WERI-Rb-1 (cell line): ENCODE data around the gene APBA2.

Source experiments
- DNase-seq: peaks from one replicate; pipeline ENCODE4 v3.0.0-alpha.2; 2020
- H3K27ac ChIP-seq: fragments of 250-450 bp; sonication (Bioruptor Pico); 2 replicates; pipeline ENCODE4 v1.5.1; 2020; ENCODE audit warnings: mild to moderate bottlenecking, moderate library complexity
- H3K27me3 ChIP-seq: fragments of 250-450 bp; sonication (Bioruptor Pico); 2 replicates; pipeline ENCODE4 v1.5.1; 2021; ENCODE audit warnings: mild to moderate bottlenecking, low read depth, moderate library complexity; ENCODE audit not compliant: insufficient read depth, severe bottlenecking
- H3K36me3 ChIP-seq: fragments of 250-450 bp; sonication (Bioruptor Pico); 2 replicates; pipeline ENCODE4 v1.5.1; 2020; ENCODE audit warnings: mild to moderate bottlenecking, moderate library complexity
- H3K4me3 ChIP-seq: 2 replicates; pipeline ENCODE4 v1.5.1; 2011; ENCODE audit warnings: low read depth, mild to moderate bottlenecking, control low read depth, low read length
- H3K9me3 ChIP-seq: fragments of 250-450 bp; sonication (Bioruptor Pico); 2 replicates; pipeline ENCODE4 v1.5.1; 2021; ENCODE audit warnings: mild to moderate bottlenecking, moderate library complexity; ENCODE audit not compliant: severe bottlenecking
- TF ChIP-seq, protein P1 (sequence below): IDR thresholded peaks from 2 replicates; pipeline ENCODE4 v1.5.1; 2011; ENCODE audit warnings: low read depth, mild to moderate bottlenecking, control low read depth, inconsistent platforms, low read length

APBA2 gene

DNA sequence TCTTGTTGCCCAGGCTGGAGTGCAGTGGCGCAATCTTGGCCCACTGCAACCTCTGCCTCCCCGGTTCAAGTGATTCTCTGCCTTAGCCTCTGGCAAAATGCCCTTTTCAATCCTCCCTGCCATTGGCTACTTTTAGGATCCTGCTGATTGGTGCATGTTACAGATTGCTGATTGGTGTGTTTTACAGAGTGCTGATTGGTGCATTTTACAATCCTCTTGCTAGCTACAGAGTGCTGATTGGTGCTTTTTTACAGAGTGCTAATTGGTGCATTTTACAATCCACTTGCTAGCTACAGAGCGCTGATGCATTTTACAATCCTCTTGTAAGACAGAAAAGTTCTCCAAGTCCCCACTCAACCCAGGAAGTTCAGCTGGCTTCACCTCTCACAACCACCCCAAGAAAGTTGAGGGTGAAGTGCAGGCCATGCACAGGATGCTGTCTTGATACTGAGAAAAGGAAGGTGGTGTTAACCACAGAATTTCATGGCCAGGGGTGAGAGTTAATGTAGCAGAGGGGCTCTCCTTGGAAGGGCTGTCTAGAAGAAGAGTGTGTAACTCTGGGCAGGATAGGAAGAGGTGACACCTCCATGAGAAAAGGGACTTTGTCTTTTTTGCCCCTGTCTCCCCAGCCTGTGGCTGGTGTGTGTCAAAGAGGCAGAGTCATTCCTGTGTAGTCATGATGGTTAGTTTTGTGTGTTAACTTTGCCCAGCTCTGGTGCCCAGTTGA, 145.9 kb downstream of the APBA2 start:
- H3K27ac ChIP-seq, result no peak overlapping the region
- TF ChIP-seq, protein P1, sequence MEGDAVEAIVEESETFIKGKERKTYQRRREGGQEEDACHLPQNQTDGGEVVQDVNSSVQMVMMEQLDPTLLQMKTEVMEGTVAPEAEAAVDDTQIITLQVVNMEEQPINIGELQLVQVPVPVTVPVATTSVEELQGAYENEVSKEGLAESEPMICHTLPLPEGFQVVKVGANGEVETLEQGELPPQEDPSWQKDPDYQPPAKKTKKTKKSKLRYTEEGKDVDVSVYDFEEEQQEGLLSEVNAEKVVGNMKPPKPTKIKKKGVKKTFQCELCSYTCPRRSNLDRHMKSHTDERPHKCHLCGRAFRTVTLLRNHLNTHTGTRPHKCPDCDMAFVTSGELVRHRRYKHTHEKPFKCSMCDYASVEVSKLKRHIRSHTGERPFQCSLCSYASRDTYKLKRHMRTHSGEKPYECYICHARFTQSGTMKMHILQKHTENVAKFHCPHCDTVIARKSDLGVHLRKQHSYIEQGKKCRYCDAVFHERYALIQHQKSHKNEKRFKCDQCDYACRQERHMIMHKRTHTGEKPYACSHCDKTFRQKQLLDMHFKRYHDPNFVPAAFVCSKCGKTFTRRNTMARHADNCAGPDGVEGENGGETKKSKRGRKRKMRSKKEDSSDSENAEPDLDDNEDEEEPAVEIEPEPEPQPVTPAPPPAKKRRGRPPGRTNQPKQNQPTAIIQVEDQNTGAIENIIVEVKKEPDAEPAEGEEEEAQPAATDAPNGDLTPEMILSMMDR, result no peak
- no peak overlapping the region for H3K4me3 ChIP-seq
- no peak for DNase-seq
- H3K9me3 ChIP-seq, result peaks cover 3% of the 10 kb centered on the region
- H3K36me3 ChIP-seq, result no peaks in the 10 kb centered on the region
- H3K27me3 ChIP-seq, result no peaks in the 10 kb centered on the region

DNA sequence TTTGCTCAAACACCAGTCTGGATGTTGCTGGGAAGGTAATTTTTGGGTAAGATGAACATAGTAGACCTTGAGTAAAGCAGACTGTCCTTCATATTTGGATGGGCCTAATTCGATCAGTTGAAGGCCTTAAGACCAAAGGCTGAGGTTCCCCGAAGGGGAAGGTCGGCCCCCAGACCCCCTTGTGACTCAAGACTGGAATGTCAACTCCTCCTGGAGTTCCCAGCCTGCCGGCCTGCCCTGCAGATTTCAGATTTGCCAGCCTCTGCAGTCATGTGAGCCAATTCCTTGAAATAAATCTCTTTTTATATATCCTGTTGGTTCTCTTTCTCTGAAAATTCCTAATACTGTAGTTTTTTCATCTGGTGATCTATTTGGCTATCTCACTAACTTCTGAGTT, 146.5 kb downstream of the APBA2 start:
- Histone ChIP-seq H3K4me3 (no peak overlapping the region), H3K27me3 (no peaks in the 10 kb centered on the region), H3K9me3 (peaks cover 3% of the 10 kb centered on the region), H3K36me3 (no peaks in the 10 kb centered on the region), H3K27ac (no peak overlapping the region)
- DNase-seq, result no peak
- TF ChIP-seq, protein P1, result no peak

DNA sequence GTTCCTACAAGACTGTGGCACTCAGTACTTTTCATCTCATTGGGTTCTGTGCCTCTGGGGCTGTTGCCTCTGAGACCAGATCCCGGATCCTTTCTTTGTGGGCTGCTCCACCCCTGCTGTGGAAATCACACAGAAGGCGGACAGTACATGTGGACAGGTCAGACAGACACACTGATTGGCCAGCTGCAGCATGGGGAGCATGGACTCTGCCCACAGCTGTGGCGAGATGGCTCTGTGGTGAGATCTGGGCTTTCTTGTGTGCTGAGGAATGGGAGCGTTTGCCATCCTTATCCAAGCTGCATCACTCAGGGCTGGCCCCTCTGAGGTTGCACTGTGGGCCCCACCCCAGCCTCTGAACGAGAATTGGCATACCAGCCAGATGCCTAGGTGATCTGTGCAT, 147.0 kb downstream of the APBA2 start:
- H3K27me3 ChIP-seq, result no peaks in the 10 kb centered on the region
- TF ChIP-seq, protein P1, result no peak
- no peaks in the 10 kb centered on the region for H3K36me3 ChIP-seq
- no peak overlapping the region for H3K27ac ChIP-seq
- no peak for DNase-seq
- no peak overlapping the region for H3K4me3 ChIP-seq
- peaks cover 3% of the 10 kb centered on the region for H3K9me3 ChIP-seq

DNA sequence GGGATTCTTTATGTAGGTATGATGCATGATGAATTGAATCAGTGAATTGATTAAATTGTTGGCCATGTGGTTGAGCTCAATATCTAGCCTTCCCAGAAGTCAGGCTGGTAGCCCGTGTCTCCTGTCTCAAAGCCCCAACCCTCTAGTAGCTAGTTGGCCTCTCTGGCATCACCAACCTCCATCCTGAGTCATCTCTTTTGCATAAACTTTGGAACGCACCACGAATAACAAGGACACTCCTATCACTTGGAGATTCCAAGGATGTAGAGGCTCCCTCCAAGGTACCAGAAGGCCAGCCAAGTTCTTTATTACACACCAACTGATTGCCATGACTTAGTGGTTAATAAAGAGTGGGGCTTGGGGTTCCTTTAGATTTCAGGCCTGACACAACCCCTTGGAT, 148.4 kb downstream of the APBA2 start:
- no peak overlapping the region for H3K4me3 ChIP-seq
- no peaks in the 10 kb centered on the region for H3K27me3 ChIP-seq
- no peak overlapping the region for H3K27ac ChIP-seq
- H3K9me3 ChIP-seq, result no peaks in the 10 kb centered on the region
- TF ChIP-seq, protein P1, result no peak
- no peaks in the 10 kb centered on the region for H3K36me3 ChIP-seq
- no peak for DNase-seq

DNA sequence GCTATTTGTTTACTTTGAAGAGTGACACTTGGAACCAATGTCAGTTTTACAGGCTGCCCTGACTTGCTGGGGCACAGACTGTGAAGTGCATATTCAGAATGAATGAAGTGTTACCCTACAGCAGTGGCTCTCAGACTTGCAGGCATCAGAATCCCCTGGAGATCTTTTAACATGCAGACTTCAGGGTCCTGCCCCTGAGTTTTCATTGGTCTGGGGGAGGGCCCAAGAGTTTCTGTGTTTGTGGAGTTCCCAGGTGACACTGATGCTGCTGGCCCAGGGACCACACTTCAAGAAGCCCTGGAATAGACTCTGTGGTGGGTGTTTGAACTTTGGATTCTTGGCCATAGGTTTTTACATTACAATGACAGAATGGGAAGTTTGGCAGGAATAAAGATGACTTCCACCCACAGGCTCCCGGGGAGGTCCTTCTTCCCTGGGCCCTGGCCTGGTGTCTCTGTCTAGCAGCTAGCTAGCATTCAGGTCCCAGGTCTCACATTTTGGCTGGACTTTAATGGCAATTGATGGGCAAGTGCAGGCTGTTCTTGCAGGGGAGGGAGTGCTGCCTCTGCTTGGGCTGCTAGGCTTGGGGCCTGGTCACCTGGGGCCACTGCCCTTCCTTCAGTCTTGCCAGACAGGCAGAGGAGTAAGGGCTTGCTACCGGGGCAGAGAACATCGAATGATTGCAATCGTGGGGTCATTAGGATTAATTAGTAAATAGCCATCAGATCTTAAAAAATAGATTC, 149.0 kb downstream of the APBA2 start:
- Histone ChIP-seq H3K36me3 (no peaks in the 10 kb centered on the region), H3K9me3 (no peaks in the 10 kb centered on the region), H3K27ac (no peak overlapping the region), H3K4me3 (no peak overlapping the region), H3K27me3 (no peaks in the 10 kb centered on the region)
- DNase-seq, result no peak
- TF ChIP-seq, protein P1, result no peak
